ACHN (cell line): ENCODE data around the gene CBX5.
"Not testable (repeated sequence)": the region's sequence is repeated elsewhere in the genome, so short reads cannot be mapped to it uniquely, and the experiment has no call there.

Experiments
- DNase-seq: peaks from one replicate; pipeline ENCODE4 v3.0.0-alpha.2; 2015
- in situ Hi-C: cut with HindIII; loops from 2 replicates; pipeline ENCODE4 v1.10.0; 2017; ENCODE audit warnings: low sequenced_read_pairs, low pct_ligation_motif_present, low pct_unique_long_range_greater_than_20kb

CBX5 gene

DNA sequence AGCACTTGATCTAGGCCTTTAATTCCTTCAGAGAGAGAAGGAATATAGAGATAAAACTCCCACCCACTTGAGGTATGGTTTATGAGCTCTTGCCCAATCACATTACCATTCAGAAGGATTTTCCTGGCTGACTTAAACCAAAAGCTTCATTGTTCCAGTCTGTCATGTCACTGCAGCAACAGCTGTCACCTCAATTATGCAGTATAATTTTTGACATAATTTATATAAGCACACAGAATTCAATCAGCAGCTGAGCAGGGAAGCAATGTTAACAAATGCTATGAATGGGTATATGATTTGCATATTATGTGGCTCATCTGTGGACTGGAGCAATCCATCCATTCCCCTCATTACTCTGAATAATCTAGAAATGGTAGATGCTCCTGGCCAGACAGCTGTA lies 40.3 kb downstream of the CBX5 start:
- no peak for DNase-seq
- in situ Hi-C loops = no loop called here

DNA sequence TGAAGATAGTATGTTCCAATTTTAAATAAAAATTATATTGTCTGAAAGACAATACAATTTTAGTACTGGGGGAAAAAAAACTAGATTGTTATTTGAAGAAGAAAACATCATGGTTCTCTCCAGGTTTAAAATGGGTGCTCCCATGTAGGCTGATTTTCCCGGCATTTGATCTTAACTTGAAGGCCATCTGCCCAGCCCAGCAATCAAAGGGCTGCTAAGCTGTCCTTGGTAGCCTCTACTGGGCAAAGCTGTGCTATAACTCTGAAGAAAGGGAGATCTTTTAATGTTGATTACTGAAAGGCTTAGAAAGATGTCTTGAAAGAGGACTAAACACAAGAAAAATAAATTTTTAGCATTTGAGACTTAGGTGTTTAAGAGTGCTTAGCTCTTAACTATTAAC lies 41.4 kb downstream of the CBX5 start:
- in situ Hi-C loops = no loop called here
- DNase-seq = no peak

DNA sequence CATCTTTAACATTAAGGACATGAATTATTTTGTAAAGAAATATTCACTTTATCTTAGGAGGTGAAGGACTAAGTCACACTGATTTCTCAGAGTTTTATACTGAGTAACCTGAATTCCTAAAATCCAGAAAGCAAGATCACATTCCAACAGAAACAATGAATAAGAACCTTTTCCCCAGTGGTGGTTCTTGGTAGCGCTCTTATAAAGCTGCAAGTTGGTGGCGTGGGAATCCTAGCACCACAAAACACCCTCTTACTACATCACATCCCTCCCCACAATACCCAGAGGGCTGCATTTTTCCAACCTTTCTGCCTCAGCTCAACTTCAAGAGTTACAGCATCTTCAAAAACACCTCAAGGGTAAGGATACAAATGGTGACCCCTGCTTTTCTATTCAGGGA lies 47.1 kb downstream of the CBX5 start:
- DNase-seq = no peak
- in situ Hi-C loops = no loop called here

DNA sequence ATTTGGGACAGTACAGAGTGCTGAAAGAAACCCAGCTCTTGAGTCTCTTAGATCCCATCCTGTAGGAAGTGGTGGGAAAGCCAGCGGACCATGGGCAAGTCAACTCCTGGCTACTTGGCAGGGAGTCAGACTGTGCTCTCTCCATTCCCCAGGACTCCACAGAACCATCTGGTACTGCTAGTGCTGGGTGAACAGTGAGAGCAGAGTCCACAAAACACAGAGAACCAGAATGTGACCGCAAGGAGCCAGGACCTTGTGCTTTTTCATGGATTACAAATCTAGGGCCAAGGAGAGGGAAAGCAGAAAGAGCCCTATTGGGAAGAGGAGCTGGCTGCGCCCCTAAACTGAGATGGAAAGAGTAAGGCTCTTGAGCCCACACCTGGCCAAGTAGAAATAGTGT lies 48.7 kb downstream of the CBX5 start:
- DNase-seq, in situ Hi-C loops: not testable (repeated sequence)

DNA sequence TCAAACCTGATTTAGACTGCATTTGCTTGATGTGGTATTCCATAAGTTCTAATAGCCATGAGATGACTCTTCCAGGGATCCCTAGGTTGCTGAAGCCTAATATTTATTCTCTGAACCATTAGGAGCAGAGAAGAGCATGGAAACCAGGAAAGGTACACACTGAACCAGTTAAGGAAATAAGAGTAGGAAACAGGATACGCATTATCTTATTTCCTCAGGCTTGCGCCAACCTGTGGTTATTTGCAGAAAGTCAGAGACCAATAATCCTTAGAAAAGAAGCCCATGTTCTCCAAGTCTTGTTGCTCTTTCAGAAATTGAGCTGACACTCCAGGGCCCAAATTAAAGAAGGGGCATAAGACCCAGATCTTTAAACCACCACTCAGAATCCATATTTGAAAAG lies 49.4 kb downstream of the CBX5 start:
- no peak for DNase-seq
- in situ Hi-C loops = no loop called here

DNA sequence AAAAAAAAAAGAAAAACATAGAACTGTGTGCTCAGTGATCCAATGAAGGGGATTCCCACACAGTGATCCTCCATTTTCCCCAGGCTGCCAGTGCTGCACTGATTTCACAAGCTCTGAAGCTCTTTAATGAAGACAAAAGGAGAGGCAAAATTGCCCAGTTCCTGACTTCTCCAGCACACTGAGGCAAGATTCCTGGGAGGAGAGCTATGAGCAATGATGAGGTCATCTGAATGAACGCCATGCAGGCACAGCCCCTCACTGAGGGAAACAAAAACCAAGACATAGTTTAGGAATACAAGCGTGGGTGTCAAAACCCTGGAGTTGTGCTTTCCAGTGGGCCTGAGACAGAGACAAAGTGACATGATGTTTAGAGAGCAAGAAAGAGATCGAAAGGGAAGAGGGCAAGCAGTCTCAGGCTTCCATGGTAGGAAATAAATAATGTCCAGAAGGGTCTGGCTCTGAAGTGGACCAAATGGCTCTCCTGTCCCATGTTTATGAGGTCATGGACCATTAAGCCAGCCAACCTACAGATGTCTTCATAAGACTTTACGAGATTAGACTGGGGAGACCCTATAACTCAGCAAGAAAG lies 50.2 kb downstream of the CBX5 start:
- in situ Hi-C loops = no loop called here
- peak; percentile 94 for DNase-seq

DNA sequence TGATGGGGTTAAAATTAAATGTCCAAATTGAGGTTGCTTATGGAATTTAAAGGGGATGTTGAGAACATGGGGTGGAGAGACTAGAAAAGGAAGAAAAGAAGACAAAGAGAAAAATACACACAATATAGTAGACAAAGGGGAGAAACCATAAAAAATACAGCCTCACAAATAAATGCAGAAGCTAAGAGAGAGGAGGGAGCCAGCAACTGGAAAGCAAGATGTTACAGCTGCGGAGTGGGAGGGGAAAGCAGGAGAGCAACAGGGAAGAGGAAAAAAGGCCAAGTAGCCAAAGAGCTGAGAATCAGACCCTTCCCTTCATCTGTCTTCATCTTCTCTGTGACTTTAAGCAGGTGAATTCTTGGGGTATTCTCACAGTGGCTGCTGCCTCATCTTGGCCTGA lies 51.5 kb downstream of the CBX5 start:
- DNase-seq = no peak
- in situ Hi-C loops = no loop called here

DNA sequence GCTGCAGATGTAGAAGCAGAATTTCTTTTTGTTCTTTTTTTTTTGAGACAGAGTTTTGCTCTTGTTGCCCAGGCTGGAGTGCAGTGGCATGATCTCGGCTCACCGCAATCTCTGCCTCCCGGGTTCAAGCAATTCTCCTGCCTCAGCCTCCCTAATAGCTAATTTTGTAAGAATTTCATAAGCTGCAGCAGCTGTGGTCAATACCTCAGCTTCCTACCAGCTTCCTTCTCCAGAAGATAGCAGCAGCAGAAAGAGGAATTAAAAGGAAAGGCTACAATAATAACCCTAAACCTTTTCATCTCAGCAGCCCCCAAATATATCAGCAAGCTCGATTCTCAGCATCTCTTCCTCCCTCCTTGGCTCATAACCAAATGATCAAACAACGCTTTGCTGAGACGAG lies 52.0 kb downstream of the CBX5 start:
- in situ Hi-C loops, DNase-seq: not testable (repeated sequence)

DNA sequence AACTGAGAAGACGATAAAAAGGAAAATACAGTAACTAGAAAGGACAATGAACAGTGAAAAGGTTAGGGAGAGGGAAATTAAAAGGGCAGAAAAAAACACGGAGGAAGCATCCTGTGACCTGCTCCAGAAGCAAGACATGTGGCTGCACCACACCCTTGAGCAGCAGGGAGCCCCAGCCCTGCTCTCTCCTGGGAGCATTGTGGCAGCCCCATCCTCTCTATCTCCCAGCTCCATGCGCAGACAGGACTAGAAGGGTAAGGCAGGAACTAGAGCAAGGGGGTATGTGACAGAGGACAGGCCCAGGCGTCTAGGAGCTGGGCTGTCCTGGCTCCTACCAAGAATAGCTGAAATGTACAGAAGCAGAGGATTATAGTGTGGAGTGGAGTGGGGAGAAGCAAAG lies 52.5 kb downstream of the CBX5 start:
- in situ Hi-C loops = no loop called here
- DNase-seq = no peak

DNA sequence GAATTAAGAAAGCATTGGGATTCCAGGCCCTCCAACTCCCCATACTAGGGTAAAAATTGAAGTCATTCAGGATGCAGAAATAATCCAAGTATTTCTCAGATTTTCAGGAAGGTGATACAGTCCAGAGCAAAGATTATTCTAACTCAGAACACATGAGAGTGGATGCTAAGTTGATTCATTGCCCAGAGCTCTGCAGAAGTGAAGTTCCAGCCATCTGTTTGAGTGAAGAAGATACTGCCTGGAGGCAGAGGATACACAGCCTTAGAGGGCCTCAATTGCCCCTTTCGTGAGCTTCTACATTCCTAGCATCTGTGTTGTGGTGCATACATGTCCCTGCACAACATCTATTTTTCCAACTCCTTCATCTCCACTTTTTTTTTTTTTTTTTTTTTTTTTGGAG lies 54.3 kb downstream of the CBX5 start:
- DNase-seq = no peak
- in situ Hi-C loops = no loop called here

DNA sequence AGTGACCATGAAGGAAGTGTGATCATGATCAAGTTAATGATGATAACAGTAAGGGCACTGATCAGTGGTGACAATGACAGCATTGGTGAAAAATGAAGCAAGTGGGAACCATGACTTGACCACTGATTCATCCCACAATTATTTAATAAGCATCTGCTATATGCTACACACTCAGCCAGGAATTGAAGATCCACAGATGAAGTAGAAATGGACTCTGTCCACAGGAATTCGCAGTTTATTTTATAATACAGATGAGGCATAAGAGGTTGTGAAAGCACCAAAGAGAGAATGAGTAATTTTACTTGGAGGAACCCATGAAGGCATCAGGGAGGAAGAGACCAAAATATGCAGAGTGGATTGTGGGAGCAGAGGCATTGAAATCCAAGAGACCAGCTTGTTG lies 57.3 kb downstream of the CBX5 start:
- in situ Hi-C loops = no loop called here
- DNase-seq = peak; percentile 78

DNA sequence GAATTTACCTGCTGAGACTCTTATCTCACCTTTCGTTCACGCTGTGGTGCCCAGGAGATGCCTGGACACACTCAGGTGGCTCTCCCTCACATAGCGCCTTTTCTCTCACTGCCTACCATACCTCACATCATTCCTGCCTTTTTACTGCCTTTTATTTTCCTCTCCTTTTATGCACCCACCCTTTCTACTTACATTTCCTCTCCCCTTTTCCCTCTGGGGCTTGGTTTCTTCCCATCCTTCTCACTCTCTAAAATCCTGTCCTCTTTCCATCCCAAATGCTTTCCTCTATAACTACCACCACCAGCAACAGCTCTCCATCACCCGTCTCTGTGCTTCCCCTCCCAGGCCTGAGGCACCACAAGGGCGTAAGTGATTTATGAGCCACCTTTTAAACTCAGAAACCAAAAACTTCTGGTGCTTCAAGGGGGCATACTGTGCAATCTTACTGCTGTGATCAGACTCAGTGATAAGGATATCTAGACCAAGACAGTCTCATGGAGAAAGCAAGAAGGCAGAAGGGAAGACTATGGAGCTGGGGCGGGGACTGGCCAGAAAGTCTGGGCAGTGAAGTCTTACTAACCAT lies 58.4 kb downstream of the CBX5 start:
- DNase-seq = no peak
- in situ Hi-C loops = no loop called here

DNA sequence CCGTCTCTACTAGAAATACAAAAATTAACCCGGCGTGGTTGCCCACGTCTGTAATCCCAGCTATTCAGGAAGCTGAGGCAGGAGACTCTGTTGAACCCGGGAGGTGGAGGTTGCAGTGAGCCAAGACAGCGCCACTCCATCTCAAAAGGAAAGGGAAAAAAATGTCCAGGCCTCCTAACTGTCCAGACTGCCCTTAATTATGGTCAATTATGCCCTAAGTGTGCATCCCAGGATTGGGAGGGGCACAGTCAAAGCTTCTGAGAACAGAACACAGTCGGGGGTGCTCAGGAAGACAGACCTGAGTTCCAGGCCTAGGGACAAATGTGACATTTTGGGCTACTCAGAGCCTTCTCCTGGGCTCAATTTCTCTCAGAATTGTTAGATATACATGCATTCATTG lies 59.4 kb downstream of the CBX5 start:
- in situ Hi-C loops = no loop called here
- DNase-seq = no peak

DNA sequence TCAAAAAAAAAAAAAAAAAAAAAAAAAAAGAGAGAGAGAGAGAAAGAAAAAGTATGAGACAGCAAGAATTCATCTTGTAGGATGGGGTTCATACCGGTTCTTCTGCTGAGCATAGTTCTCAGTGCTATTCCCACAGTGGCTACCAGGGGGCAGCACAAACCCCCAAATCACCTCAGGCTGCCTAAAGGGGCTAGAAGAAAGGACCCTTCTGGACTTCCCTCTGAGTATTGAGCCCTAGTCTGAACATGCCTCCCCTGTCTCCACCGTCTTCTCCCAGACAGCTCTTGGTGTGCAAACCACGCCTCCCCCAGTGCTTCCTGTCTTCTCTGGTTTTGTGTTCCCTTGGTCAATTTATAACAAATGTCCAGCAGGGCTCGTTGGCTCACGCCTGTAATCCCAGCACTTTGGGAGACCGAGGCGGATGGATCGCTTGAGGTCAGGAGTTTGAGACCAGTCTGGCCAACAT lies 59.8 kb downstream of the CBX5 start:
- in situ Hi-C loops = no loop called here
- DNase-seq = peak; percentile 84

DNA sequence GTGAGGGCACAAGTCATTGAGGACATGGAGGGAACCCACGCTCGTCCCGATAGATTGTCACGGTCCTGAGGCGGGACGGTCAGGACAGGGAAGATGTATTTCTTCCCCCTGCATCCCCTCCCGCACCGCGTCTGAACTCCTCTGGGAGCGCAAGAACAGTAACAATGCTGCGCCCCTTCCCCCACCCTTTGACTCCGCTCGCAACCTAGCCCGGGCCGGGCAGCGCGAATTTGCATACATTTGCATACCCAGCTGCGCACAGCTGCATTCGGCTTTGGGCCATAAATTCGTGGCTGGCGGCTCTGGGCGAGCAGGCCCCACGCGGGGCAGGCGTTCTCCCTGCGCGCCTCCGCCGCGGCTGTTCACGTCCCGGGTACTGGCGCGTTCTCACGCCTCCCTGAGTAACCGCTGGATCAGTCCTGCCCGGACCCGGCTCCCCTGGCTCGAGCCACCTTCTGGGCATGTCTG lies 62.1 kb downstream of the CBX5 start:
- in situ Hi-C loops = no loop called here
- DNase-seq = no peak

DNA sequence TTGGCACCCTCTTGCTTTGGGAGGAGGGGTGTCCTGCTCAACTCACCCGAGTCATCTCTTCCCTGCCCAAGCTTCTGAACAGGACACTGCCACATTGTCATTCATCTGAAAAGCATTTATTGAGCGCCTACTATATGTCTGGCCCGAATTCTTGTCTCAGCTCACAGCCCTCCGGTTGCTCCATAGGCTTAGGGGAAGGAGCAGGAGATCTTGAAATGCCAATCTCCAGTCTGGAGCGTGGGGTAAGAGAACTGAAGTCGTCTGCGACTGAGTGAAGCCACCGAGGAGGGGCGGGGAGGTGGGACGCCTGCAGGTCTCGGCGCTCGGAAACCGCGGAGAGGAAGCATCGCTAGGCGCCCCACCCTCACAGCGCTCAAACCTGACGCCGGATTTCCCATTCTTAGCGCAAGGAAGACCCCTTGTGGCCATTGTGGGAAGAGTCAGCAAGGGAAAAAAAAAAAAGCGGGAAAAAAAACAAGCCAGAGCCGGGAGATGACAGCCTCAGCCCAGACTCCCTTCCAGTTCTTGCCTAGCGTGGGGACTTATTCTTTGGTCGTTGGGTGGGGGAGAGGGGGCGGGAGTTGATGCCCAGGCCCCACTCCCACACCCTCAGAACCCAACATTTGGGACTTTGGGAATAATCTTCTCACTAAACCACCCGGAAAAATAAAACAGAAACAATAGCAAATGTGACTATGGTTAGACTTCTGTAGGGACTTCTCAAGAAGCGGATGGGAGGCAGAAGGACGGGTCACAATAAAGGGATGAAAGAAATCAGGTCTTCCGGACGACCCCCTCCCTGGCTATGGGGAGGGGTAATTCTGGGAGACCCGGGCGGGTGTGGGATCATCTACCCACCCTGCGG lies 62.9 kb downstream of the CBX5 start:
- peak; percentile 96 for DNase-seq
- in situ Hi-C loops = no loop called here

DNA sequence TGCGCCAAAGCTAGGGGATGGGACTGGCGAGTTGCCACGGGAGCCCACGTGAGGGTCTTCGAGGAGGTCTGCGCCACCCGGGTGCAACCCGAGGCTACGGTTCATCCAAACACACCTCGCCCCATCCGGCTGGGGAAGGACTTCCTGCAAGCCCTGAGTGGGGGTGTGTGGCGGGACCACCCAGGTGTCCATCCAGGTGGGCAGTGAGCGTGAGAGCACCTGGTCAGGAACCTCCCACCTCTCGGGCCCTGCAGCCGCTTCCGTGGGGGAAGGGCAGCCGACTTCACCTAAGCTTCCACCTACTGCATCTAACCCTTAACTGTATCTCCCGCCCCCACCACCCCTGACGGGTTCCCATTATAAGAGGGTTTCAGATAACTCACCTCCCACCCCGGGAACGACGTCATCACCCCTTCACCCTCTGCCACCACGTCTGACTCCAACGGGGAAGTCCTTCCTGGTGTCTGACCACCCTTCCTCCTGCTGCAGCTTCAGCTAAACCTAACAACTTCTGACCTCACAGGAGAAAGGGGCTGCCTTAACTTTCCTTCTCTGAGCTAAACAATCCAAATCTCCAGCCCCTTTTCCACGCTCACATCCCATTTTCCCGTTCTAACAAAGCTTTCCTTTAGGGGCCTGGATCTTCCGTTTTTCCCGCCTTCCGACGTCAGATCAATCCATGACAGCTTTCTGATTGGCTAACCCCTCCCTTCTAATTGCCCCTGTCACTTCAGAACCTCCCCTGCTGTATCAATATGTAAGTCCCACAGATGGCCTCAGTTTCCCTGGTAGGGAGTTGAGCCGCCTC lies 63.7 kb downstream of the CBX5 start:
- in situ Hi-C loops = no loop called here
- peak; percentile 60 for DNase-seq

DNA sequence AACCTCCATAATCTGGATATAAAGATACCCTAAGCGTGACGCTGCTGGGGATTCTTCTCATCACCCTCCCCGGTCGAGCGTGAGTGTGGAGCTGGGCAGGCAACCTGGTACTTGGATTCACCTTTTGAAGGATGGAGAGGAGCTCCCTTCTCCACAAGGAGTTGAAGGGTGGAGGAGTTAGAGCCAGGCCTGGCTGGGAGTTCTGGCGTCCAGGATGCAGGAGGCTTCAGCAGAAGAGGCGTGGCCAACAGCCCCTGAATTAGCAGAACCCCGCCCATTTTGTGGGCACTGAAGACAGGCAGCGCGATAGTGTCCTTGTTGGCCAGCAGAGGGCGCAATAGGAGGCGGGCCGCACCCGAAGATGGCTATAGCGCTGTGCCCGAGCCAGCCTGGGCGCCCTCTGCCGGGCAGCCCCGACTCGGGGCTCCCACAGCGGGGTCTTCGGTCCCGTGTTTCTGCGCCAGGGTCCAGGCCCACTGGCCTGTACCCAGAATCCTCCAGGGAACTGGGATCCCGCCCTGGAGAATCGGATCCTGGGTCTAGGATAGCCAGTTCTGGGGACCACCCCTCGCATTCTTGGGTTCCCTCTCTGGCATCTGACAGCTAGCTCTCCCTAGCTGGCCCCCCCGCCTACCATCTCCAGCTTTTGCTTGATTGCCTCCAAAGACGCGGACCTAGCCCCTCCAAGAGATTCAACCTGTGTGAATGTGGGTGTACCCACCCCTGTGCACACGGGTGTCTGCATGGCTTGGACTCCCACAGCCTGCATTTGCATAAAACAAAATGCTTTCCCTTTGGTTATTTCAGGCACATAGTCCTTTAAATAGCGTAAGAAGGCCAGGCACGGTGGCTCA lies 65.1 kb downstream of the CBX5 start:
- DNase-seq = peak; percentile 97
- in situ Hi-C loops = no loop called here
